UCSD-AML1 (cell line): ENCODE data around the gene SBNO2.

ENCODE experiments used
- DNase-seq: peaks from one replicate; lab custom pipeline; 2025; ENCODE audit not compliant: unreplicated experiment; lab: John Stamatoyannopoulos, UW

Gene SBNO2

DNA sequence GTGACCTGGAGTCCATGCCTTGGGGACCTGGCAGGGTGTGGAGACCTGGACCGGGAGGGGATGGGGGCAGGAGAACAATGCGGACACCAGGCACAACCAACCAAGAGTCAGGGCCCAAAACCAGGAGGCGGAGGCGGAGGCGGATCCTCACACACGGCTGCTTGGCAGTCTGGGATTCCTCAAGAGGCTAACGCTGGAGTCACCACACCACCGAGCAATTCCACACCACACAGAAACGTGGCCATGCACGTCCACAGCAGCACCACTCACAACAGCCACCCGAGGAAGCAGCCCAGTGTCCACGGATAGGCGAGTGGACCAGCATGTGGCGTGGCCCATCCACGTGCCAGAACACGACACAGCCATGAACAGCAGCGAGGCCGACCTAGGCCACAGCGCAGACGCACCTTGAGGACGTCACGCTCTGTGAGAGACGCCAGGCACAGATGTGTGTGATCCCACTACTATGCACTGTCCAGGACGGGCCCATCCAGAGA is 17.7 kb downstream of the SBNO2 start:
- no peak for DNase-seq

DNA sequence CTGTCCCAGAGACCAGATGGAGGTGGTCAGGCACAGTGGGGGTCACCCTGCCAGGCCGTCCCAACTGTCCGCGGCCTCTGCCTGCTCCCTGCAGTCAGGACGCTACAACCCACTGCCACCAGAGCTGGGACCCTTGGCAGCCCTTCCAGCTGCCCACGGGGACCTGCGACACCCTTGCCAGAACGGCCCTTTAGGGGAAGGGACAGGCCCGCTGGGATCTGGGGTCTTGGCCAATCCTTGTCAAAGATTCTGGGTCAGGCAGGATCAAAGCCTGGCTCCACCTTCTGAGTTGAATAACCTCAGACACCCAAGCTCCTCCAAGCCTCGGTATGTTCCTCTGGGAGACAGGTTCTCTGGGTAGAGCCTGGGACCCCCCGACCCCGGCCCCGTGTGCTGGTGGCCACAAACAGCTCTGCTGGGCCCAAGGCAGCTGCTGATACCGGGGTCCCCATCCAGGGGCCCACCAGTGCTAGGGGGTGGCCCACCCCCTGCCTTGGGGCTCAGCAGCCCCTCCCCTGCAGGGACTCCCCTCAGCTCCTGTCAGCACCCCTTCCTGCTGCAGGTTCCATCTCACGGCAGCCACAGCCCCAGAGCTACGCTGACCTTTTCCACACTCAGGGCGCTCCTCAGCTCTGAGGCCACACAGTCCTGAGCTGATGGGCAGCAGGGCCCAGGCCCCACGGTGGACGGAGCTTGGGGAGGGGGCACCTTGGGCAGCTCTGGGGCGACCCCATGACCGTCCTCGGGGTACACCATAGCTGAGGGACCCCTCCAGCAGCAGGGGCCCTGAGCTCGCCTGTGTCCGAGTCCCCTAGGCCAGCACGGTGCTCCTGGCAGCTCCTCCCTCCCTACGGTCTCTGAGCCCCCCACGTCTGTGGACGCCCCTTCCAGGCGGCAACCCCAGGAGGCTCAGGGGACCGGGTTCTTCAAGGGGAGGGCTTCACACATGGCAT is 18.4 kb downstream of the SBNO2 start:
- DNase-seq: no peak

DNA sequence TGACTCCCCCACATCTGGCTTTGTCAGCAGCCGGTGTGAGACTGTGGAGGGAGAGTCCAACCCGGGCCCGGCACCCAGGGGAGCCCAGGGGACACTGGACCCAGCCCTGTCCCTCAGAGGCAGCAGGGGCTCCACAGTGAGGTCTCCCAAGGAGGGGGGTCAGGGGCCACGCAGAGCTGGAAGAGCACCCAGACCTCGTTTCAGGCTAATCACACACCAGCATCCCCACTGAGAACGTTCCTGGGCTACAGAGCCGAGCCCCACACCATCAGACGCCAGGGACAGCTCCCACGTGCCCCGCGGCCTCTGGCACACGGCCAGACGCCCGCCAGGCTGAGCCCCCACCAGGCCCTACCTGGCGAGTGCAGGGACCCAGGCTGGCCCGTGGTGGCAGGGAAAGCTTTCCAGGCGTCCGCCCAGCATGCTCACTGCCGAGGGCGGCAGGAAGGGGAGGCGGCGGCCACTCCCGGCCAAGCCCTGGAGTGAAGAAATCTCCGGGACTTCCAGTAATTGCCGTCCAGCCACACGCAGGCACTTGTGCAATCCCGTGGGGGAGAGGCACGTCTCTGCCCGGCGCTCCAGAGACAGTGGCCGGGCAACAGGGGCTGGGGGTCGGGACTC is 19.2 kb downstream of the SBNO2 start:
- peak; percentile 40 for DNase-seq

DNA sequence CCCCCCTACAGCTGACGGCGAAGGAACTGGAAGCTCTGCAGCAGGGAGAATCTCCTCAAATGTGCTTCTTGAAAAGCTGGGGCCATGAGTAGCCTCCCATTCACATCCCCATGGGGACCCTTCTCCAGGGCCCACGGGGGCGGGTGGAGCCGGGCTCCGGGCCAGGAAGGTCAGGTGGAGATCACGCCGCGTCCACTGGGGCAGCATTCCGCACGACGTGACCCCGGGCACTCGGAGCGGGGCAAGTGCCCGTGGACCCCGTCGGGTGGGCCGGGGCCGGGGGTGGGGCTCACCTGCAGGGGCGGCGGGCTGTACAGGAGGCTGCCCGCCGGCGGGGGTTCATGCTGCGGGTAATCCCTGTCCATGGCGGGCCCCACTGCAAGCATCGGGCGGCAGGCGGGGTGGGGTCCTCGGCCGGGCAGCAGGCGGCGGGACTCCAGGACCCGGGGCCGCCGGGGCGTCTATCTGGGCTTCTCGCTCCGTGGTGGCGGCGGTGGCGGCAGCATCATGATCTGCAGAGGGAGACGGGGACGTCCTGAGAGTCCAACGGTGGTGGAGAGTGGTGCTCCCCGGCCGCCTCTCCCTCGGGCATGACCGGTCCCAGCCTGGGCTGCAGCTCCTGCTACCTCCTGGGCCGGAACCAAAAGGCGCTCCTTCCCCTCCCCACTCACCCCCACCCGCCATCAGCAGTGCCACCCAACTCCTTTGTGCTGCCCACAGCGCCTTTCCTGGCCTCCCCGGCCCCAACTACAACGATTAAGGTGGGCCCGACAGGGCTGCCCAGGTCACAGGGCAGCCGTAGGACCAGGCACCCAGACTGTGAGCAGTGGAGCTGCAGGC is 20.0 kb downstream of the SBNO2 start:
- DNase-seq: no peak

DNA sequence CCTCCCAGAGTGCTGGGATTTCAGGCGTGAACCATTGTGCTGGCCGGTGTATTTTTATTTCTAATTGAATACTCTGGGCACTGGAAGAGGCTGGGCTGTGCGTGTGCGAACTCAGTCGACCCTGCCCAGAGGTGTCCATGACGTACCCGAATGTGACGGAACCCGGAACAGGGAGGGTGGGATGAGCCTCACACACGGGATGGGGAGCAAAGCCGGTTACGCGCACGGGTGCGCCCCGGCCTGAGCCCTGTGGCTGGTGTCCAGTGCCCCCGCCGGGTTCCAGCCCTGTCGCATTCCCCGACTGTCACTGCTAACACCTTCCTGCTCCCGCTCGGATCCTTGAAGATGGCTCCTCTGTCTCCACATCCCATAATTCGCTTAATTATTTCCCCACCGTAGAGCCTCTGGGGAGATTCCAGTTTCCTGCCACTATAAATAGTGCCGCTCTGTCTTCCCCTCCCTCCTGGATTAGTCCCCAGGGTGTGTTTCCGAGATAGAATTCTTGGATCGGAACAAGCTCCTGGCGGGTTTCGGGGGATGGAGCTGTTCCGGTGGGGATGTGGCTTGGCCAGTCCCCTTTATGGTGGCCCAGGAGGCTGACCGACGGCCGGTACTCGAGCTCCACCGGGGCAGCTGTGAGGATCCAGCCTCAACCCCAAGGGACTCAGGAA is 22.0 kb downstream of the SBNO2 start:
- DNase-seq: no peak

DNA sequence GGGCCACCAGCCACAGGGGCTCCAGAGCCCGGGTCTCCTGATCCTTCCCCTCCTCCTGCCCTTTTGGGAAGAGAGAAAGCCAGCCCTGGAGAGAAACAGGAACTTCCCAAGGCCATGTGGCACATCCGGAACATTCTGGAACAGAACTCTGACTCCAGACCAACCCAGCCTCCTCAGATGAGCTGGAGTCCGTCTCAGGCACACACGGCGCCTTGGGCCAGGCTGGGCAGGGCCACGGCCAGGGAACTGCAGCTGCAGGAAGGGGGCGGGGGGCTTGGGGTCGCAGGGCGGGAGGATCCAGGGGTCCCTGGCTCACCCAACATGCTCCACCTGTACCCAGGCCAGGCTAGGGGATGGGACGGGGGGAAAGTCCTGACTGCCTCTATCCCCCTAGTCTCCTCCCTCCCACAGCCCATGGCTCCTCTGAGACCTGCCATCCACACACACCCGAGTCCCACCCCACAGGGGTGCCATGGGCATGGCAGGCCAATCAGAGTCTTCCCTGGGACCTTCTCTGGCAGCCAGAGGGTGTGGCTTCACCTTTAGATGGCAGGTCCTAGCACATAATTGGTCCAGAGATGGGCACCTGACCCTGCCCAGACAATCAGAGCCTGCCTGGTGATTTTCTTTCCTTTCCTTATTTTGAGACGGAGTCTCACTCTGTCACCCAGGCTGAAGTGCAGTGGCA is 22.9 kb downstream of the SBNO2 start:
- DNase-seq: no peak

DNA sequence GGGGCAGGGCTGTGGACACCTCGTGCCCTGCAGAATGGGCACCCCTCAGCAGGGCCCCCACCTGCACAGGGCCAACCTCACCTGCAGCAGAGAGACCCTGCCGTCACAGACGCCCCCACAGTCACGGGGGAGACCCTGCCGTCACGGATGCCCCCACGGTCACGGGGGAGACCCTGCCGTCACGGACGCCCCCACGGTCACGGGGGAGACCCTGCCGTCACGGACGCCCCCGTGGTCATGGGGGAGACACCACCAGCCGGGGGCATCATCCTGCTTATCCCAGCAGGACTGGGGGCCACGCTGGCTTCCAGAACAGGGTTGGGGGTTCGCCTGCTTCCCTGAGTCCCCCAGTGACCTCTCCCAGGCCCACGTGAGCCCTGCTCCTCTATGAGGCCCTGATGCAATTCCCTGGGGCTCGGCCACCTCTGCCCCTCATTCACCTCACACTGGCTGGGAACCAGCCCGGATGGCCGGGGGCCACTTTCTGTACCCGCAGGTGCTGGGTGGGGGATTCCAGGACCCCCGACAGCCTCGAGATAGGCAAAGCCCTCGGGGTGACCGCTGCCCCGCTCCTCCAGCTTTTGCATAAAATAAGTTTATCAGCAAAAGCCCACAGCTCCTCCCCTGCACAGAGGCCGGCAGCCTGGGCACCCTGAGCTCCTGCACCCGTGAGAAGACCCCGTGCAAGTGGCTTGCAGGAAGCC is 23.6 kb downstream of the SBNO2 start:
- no peak for DNase-seq

DNA sequence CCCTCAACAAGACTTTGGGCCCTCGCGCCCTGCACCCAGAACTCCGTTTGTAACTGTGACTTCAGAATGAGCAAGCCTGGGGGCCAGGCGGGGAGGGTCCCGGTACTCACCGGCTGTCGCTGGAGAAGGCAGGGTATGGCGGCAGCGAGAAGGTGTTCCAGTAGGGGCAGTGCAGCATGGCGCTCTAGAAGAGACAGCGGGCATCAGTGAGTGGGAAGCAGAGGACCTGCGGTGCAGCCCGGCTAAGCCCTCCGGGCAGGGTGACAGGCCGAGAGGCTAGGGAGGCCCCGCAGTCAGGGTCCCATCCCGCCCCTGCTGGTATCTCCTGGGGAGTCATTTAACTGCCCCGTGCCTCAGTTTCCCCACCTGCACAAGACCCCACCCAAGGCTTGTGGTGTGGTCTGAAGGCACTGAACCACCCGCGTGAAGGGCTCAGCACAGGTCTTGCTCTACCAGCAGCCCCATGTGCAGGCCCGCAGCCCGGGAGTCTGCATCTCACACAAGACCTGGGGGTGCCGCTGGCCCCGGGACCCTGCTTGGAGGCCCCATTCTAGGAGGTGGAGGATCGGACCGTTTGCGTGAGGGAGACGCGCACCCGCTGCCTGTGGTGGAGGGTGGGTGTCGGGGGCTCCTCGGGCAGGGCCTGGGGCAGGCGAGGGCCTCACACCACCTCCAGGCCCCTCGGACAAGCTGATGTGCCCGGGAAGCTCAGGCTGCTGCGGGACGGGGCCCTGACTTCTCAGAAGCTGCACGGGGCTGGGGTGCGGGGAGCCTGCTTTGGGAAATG is 24.6 kb downstream of the SBNO2 start:
- DNase-seq: no peak

DNA sequence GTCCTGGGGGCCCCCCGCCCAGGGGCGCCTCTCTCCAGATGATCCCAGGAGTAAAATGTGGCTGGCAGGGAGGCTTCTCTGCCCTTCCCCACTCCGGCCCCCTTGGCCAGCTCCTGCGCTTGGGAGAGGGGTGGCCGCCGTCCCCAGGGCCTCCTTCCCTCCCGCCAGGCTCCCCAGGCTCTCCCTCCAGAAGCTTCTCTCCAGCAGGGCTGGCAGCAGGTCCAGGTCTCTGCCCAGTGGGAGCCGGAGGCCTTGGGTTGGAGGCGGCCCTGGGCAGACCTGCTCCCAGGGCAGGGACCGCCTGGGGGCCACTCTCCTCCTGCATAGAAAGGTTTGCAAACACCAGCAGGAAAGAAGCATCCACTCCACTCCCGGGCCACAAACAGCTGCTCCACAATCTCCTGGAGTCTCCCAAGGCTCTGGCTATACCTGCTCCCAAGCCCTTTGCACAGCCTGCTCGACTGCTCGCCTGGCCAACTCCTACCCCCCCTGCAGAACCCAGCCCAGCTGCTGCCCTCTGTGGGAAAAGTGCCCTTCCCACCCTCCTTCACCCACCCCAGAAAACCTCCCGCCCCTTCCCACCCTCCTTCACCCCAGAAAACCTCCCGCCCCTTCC is 26.0 kb downstream of the SBNO2 start:
- no peak for DNase-seq

DNA sequence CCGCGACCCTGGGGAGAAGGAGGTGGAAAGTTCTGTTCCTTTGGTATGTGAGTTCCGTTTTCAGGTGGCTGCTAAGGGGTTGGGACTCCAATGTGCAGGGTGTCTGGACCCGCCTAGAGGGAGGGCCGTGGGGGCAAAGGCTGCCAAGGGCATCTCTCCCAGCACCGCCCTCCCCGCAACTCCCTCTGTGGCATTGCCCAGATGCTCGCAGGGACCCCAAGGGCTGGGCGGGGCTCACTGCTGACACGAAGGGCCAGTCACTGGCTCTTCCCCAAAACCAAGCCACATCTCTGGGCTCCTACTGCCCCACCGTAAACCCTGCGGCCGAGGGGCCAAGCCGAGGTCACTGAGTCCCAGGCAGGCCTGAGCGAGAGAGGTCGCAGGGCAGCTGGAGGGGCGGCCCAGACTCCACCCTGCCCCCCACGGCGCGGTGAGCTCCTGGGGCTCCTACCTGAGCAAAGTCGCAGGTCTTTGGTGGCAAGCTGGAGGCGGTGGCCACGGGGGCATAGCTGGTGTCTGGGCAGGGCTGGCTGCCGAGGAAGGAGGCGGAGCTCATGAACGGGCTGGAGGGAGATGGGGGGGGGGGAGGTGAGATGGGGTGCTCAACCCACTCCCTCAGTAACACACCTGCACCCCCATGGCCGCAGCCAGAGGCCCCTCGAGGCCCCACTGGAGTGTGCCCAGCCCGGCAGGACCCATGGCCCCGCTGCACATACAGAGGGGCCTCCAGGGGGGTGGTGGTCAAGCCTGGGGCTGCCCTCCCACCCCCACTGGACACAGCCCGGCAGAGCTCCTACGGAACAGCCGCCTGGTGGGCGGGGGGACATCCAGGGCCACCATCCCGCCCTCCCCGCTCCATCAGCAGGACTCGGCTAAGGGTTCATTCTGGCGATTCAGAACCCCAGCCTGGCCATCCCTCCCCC is 26.9 kb downstream of the SBNO2 start:
- no peak for DNase-seq

DNA sequence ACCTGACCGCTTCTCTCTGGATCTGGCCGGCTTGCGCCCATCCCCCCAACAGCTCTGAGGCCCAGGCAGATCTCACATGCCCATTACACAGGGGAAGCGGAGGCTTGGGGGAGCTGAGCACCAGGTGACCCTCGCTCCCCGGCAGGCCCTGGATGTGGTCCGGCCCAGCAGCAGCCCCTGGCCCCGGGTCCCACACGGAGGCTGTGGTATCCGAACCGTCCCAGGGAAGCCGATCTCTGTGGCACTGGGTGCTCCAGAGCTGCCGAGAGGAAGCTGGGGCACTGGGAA is 27.7 kb downstream of the SBNO2 start:
- DNase-seq: no peak

DNA sequence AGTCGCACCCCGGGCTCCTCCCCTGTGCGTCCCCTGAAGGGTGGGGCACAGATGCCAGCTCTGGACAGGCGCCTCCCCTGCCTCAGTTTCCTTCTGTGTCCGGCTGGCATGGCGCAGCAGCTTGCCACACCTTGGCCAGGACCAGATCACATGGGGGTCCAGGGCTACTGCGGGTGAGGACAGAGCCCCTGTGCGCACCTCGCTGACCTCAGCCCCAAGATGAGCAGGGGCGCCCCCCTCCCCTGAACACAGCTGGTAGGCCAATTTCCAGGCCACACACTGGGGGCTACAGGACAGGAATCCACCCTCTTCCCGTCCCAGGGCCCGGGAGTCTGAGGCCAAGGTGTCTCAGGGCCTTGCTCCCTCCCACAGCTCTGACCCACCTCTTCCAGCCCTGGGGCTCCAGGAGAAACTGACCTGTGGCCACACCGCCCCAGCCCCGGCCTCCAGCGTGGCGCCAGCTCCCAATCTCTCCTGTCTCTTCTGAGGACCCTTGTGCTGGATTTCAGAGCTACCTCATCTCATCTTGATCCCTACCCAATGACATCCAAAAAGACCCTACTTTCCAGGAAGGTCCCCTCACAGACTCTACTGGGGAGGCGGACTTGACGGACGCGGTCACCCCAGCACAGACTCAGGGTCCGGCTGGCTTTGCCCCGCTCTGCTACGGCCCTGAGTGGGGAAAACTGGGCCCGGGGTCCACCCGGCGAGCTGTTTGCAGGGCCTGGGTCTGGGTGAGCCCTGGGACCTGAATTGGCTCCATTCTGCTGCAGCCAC is 28.2 kb downstream of the SBNO2 start:
- no peak for DNase-seq

DNA sequence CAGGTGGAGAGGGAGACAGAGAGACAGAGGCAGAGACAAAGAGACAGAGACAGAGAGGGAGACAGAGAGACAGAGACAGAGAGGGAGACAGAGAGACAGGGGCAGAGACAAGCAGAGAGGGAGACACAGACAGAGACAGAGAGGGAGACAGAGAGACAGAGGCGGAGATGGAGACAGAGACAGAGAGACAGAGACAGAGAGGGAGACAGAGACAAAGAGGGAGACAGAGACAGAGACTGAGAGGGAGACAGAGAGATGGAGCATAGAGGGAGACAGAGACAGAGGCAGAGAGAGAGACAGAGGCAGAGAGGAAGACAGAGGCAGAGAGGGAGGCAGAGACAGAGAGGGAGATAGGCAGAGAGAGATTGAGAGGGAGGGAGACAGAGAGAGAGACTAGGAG is 29.3 kb downstream of the SBNO2 start:
- DNase-seq: no peak

DNA sequence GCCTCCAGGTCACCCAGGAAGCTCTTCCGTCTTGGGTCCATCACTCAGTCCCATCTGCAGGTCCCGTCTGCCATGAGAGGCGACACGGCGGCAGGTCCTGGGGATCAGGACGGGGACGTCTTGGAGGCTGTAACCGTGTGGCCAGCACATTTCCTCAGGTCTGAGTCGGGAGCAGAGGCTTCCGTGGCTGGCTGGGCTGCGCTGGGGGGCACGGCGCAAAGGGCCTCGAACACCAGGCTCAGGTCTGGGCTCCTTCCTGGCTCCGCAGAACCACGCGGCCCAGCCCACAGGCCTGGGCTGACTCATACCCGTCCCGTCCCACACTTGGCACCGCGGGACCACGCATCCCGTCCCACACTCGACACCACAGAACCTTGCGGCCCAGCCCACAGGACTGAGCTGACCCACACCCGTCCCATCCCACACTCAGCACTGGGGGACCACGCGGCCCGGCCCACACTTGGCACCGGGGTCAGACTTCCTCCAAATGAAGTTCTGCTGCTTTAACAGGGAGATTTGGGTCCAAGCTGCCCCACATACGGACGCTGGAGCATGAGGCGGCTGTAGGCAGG is 30.2 kb downstream of the SBNO2 start:
- no peak for DNase-seq

DNA sequence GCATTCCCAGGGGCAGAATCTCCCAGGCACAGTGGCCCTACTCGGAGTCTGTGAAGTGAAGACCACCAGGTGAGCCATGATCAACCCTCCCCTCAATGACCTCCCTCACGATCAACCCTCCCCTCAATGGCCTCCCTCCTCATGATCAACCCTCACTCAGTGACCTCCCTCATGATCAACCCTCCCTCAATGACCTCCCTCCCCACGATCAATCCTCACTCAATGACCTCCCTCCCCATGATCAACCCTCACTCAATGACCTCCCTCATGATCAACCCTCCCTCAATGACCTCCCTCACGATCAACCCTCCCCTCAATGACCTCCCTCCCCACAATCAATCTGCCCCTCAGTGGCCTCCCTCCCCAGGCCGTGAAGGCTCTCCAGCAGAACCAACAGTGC is 32.1 kb downstream of the SBNO2 start:
- no peak for DNase-seq

DNA sequence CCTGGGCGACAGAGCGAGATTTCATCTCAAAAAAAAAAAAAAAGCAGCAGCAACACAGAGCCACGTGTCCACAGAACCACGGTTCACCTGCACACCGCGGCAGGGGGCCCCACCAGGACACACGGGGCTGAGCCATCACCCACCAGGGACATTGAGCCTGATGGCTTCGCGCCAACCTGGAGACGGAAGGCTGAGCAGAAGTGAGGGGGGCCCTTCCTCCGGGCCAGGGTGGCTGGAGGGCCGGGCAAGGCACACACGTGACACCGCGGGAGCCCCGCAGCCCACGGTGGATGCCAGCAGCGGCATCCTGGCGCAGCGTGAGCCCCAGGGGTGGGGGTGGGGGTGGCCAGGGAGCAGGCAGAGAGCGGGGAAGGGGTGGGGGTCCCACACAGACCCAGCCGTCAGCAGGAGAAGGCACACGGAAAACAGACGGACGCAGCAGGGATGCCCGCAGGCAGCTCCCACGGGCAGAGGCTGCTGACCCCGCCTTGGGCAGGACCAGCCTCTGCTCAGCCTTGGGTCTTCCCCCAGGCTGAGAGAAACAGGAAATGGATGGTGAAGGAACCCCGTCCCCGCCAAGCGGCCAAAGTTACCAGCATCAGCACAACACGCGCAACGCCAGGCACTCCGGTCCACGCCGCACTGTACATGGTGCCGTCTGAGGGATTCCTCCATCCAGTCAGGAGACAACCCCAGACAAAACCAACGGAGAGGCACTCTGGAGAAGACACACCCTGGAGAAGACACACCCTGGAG is 33.6 kb downstream of the SBNO2 start:
- no peak for DNase-seq
